Measurements from ENCODE around the gene FAM156B.
"Not testable (repeated sequence)": the region's sequence is repeated elsewhere in the genome, so short reads cannot be mapped to it uniquely, and the experiment has no call there.

The FAM156B gene

DNA sequence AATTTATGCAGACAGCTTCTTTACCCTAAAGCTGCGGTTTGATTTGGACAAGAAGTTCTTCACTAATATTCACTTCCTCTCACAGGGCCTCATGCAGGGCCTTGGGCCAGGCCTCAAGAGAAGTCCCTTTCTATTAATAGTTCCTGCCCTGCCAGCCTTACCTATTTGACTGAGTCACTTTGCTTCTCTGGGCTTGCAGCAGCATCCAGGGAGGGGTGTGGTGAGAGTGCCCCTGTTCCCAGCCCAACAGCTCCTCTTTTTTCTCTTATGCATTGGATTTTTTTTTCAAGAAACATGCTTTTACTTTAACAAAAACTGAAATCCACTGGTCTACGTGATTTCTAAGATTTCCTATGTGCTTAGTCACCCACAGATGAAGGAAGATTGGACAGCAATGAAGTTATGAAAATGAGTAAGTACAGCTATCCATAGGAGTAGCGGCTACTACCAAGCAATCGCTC lies 26.7 kb downstream of the FAM156B start:
- DNase-seq (ENCODE audit: low read depth in 4 of 4, low spot score in 1 of 4): no peak

DNA sequence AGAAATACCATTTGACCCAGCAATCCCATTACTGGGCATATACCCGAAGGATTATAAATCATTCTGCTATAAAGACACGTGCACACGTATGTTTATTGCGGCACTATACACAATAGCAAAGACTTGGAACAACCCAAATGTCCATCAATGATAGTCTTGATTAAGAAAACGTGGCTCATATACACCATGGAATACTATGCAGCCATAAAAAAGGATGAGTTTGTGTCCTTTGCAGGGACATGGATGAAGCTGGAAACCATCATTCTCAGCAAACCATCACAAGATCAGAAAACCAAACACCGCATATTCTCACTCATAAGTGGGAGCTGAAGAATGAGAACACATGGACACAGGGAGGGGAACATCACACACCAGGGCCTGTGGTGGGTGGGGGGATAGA lies 33.1 kb downstream of the FAM156B start:
- DNase-seq (ENCODE audit: low read depth in 4 of 4, low spot score in 1 of 4): not testable (repeated sequence)

- no peak for DNase-seq (ENCODE audit: low read depth in 4 of 4, low spot score in 1 of 4)
Observed at GRCh38 chrX:52933213-52933612, 36.1 kb downstream of the FAM156B start.

DNA sequence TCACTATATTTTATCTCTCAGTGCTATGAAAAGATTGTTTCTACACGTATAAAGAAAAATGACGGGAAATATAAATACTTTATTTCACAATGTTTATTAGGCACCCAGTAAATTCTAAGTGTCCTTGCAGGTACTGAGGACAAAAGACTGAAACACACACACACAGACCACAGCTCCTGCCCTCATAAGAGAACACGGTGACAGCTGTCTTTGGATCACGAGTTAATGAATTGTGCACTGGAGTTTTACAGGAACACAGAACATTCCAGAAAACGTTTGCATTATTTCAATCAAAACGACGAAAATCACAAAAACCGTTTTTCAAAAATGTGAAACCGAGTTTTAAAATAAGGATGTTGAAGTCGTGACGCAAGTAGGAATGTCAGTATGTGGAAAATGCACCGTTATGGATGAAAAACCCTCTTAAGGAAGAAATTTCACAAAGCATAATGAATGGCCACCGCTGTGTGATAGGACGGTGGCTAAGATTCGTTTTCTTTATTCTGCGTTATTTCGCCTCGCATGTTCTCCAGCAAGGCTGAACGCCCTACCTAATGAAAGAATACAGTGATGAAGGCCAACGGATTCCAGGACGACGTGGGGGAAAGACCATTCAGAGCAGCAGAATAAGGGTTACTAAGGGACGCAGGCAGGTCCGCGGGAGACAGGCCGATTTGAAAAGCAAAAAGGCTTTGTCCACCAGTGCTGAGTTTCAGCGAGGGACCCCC lies 37.0 kb downstream of the FAM156B start:
- DNase-seq (ENCODE audit: low read depth in 4 of 4, low spot score in 1 of 4): no peak

GRCh38 chrX:52934704-52935469 lies 37.8 kb downstream of the FAM156B start:
- peak; percentile 75 to 99 (median 82) for DNase-seq (ENCODE audit: low read depth in 4 of 4, low spot score in 1 of 4)

DNA sequence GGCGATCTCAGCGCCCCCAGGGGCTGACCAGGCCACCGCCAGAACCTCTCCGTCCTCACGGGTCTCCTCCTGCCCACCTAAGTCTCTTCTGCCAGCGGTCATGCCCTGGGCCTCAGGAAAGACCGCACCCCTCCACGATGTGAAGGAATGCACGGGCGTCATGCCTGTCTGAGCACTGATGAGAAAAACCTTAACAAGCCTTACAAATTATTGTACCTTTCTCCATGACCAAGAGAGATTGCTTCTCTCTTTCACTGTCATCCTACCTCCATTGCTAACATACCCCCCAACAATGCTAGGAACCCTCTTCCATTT lies 38.3 kb downstream of the FAM156B start:
- not testable (repeated sequence) for DNase-seq (ENCODE audit: low read depth in 4 of 4, low spot score in 1 of 4)

- DNase-seq (ENCODE audit: low read depth in 4 of 4, low spot score in 1 of 4): not testable (repeated sequence)
Observed at GRCh38 chrX:52940704-52941103, 43.6 kb downstream of the FAM156B start.

GRCh38 chrX:52941728-52942127 lies 44.6 kb downstream of the FAM156B start:
- not testable (repeated sequence) for DNase-seq (ENCODE audit: low read depth in 4 of 4, low spot score in 1 of 4)

DNA sequence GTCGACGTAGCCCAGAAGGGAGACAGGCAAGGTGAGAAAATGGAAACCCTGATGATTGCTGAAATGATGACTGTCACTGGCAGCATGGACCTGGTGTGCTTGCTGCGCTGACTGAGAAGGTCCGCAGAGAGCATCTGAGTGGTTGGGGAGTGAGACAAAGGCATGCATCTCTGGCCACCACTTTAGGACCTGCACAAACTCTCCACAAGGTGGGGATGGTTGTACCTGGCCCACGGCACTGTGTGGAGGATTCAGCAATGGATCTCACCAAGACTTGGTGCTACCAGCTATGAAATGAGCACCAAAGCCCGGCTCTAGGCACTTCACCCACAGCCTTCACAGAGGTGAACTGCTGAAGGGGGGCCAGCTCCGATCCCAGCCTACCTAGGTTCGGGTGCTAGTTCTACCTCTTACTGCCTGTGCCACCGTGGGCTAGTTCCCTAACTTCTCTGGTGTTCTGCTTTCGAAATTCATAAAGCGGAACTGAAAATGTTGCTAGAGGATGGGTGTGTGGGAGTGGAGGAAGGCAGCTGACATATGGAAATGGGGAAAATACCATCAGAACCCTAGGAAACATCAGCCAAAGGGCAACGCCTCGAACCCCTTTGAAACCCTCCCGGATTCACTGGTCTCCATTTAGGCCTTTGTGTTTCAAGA lies 48.8 kb downstream of the FAM156B start:
- not testable (repeated sequence) for DNase-seq (ENCODE audit: low read depth in 4 of 4, low spot score in 1 of 4)

DNA sequence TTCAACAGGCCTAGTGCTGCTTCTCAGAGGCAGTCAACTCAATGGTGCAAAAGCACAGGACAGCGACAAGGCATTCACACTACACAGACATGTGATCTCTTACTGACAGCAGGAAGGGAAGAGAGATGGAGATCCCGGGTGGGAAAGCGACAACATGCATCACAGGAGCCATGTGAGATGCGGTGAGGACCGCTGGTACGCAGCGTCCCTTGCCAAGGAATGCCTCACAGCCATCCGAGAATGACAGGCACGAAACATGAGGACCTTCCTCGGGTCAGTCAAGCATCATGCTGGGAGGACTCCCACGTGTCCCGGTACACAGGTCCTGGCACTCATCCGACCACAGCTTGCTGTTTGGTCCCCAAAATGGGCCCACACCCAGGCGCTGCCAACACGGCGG lies 50.4 kb downstream of the FAM156B start:
- DNase-seq (ENCODE audit: low read depth in 4 of 4, low spot score in 1 of 4): not testable (repeated sequence)

DNA sequence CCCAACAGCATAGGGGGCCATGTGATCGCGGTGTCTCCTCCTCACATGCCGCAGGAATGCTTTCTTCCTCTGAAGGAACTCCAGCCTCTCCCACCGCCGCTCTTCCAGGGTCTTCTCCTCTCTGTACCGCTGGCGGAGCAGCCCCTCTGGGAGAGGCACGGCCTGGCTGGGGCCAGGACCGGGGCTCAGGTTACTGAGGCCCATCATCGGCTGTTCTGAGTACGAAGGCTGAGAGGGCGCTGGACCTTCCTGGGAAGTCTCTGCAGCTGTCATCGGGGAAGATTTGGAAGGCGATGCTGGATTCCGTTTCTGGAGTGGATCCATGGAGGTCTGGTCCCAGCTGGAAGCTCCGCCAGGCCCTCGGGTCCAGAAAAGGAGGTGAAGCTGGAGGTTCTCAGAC lies 51.1 kb downstream of the FAM156B start:
- not testable (repeated sequence) for DNase-seq (ENCODE audit: low read depth in 4 of 4, low spot score in 1 of 4)

DNA sequence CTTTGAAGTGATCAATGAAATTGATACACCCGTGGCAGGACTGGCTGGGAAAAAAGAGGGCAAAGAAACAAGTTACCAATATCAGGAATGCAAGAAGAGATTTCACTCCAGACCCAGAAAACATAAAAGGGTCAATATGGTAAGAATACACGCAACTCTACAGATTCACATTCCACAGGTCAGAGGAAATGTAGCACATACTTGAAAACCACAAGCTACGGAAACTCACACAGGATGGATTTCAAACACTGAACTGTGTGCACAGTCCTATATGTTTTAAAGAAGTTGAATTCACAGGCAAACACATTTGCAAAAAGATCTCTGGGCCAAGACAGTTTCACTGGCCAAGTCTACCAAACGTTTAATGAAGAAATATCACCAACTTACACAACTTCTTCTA lies 52.2 kb downstream of the FAM156B start:
- DNase-seq (ENCODE audit: low read depth in 4 of 4, low spot score in 1 of 4): not testable (repeated sequence)

GRCh38 chrX:52949884-52950283 lies 52.8 kb downstream of the FAM156B start:
- DNase-seq (ENCODE audit: low read depth in 4 of 4, low spot score in 1 of 4): not testable (repeated sequence)

Data from stimulated activated CD4-positive, alpha-beta T cell treated with anti-CD3 and anti-CD28 coated beads, Interleukin-1b, Interleukin-23, amount 100 ng/mL, for 24 hours (primary cell).